Effector memory CD4-positive, alpha-beta T cell (primary cell): Measurements from ENCODE around the gene SIGLEC9.

Source experiments
- DNase-seq, 3 donors: peaks; one replicate each; pipeline ENCODE4 v3.0.0-alpha.2; 2020
- H3K27ac ChIP-seq: 2 replicates; pipeline ENCODE4 v1.7.0; 2013; ENCODE audit warnings: mild to moderate bottlenecking, low read length, moderate library complexity; ENCODE audit not compliant: insufficient read depth, poor library complexity, severe bottlenecking
- H3K27me3 ChIP-seq: replicated peaks from 2 replicates; pipeline ENCODE4 v1.7.0; 2013; ENCODE audit warnings: mild to moderate bottlenecking, low read length; ENCODE audit not compliant: insufficient read depth, control insufficient read depth, poor library complexity, severe bottlenecking
- H3K36me3 ChIP-seq: 2 replicates; pipeline ENCODE4 v1.7.0; 2013; ENCODE audit warnings: mild to moderate bottlenecking, low read length, moderate library complexity; ENCODE audit not compliant: control insufficient read depth, insufficient read depth
- H3K4me1 ChIP-seq: 2 replicates; pipeline ENCODE4 v1.7.0; 2013; ENCODE audit warnings: low read length, mild to moderate bottlenecking; ENCODE audit not compliant: control insufficient read depth, insufficient read depth, poor library complexity, severe bottlenecking
- H3K4me3 ChIP-seq: 2 replicates; pipeline ENCODE4 v1.7.0; 2013; ENCODE audit warnings: low read length, low read depth, mild to moderate bottlenecking; ENCODE audit not compliant: insufficient read depth, poor library complexity, severe bottlenecking
- H3K9me3 ChIP-seq: 2 replicates; pipeline ENCODE4 v1.7.0; 2013; ENCODE audit warnings: mild to moderate bottlenecking, low read length, moderate library complexity; ENCODE audit not compliant: control insufficient read depth
- total RNA-seq, 3 donors: gene quantifications; one replicate each; lab custom pipeline; 2026; lab: John Stamatoyannopoulos, UW

Gene SIGLEC9
- 1.6 to 2.9 (median 2.3) reads per million in 3 donors for total RNA-seq

- Histone ChIP-seq H3K4me1 (peaks cover 50% of the 10 kb centered on the region), H3K27ac (peak within 1 kb of the TSS; percentile 27)
Measured at GRCh38 chr19:51124729-51125128, at the start of gene SIGLEC9. SIGLEC9 (plus strand) TSS chr19:51124906; CDS start chr19:51124975, 69 bp downstream.

GRCh38 chr19:51075998-51076397, 48.7 kb upstream of the SIGLEC9 start:
- Histone ChIP-seq H3K4me1 (no peaks in the 10 kb centered on the region), H3K36me3 (no peaks in the 10 kb centered on the region), H3K27me3 (no peaks in the 10 kb centered on the region), H3K9me3 (no peaks in the 10 kb centered on the region), H3K27ac (no peak overlapping the region), H3K4me3 (no peak overlapping the region)
- DNase-seq, result no peak

More at GRCh38 chr19:51124729-51125128, at the start of gene SIGLEC9:
- Histone ChIP-seq H3K9me3 (no peaks in the 10 kb centered on the region), H3K4me3 (no peak within 1 kb of the TSS), H3K36me3 (no peaks in the 10 kb centered on the region), H3K27me3 (no peaks in the 10 kb centered on the region)
- no peak for DNase-seq

GRCh38 chr19:51076631-51077213, 48.0 kb upstream of the SIGLEC9 start:
- Histone ChIP-seq H3K4me3 (no peak overlapping the region), H3K9me3 (no peaks in the 10 kb centered on the region), H3K27ac (no peak overlapping the region), H3K4me1 (no peaks in the 10 kb centered on the region), H3K27me3 (no peaks in the 10 kb centered on the region), H3K36me3 (no peaks in the 10 kb centered on the region)
- no peak for DNase-seq

GRCh38 chr19:51078104-51078503, 46.6 kb upstream of the SIGLEC9 start:
- DNase-seq, result no peak
- Histone ChIP-seq H3K27ac (no peak overlapping the region), H3K27me3 (no peaks in the 10 kb centered on the region), H3K36me3 (no peaks in the 10 kb centered on the region), H3K4me3 (no peak overlapping the region), H3K4me1 (no peaks in the 10 kb centered on the region), H3K9me3 (no peaks in the 10 kb centered on the region)

GRCh38 chr19:51078731-51079130, 46.0 kb upstream of the SIGLEC9 start:
- H3K27me3 ChIP-seq, result no peaks in the 10 kb centered on the region
- no peak overlapping the region for H3K27ac ChIP-seq
- no peaks in the 10 kb centered on the region for H3K36me3 ChIP-seq
- no peaks in the 10 kb centered on the region for H3K4me1 ChIP-seq
- no peaks in the 10 kb centered on the region for H3K9me3 ChIP-seq
- DNase-seq, result no peak
- no peak overlapping the region for H3K4me3 ChIP-seq

GRCh38 chr19:51079481-51080110, 45.1 kb upstream of the SIGLEC9 start:
- Histone ChIP-seq H3K27me3 (no peaks in the 10 kb centered on the region), H3K27ac (no peak overlapping the region), H3K4me1 (no peaks in the 10 kb centered on the region), H3K36me3 (no peaks in the 10 kb centered on the region), H3K9me3 (no peaks in the 10 kb centered on the region), H3K4me3 (no peak overlapping the region)
- no peak for DNase-seq

GRCh38 chr19:51081476-51081875, 43.2 kb upstream of the SIGLEC9 start:
- Histone ChIP-seq H3K27ac (no peak overlapping the region), H3K9me3 (no peaks in the 10 kb centered on the region), H3K36me3 (no peaks in the 10 kb centered on the region), H3K4me3 (no peak overlapping the region), H3K27me3 (no peaks in the 10 kb centered on the region), H3K4me1 (no peaks in the 10 kb centered on the region)
- no peak for DNase-seq

- Histone ChIP-seq H3K4me3 (no peak within 1 kb of the TSS), H3K36me3 (no peaks in the 10 kb centered on the region), H3K4me1 (no peaks in the 10 kb centered on the region), H3K27ac (no peak within 1 kb of the TSS), H3K9me3 (no peaks in the 10 kb centered on the region), H3K27me3 (no peaks in the 10 kb centered on the region)
- no peak for DNase-seq
Measured at GRCh38 chr19:51082611-51083010, 42.1 kb upstream of the SIGLEC9 start, which contains the start of gene KLK14. KLK14 (minus strand) TSS chr19:51082887; CDS start chr19:51082614, 273 bp downstream.

- no peaks in the 10 kb centered on the region for H3K4me1 ChIP-seq
- no peak for DNase-seq
- H3K27ac ChIP-seq, result no peak overlapping the region
- no peaks in the 10 kb centered on the region for H3K36me3 ChIP-seq
- no peak overlapping the region for H3K4me3 ChIP-seq
- no peaks in the 10 kb centered on the region for H3K9me3 ChIP-seq
- no peaks in the 10 kb centered on the region for H3K27me3 ChIP-seq
Measured at GRCh38 chr19:51083181-51083580, 41.5 kb upstream of the SIGLEC9 start.

- Histone ChIP-seq H3K27me3 (no peaks in the 10 kb centered on the region), H3K4me1 (no peaks in the 10 kb centered on the region), H3K27ac (no peak overlapping the region), H3K9me3 (no peaks in the 10 kb centered on the region), H3K36me3 (no peaks in the 10 kb centered on the region), H3K4me3 (no peak overlapping the region)
- no peak for DNase-seq
Measured at GRCh38 chr19:51083783-51084182, 40.9 kb upstream of the SIGLEC9 start.
